ENCODE data around the gene SUN5.
"Not testable (repeated sequence)": the region's sequence is repeated elsewhere in the genome, so short reads cannot be mapped to it uniquely, and the experiment has no call there.

SUN5 gene

GRCh38 chr20:33004141-33004751 lies at the start of gene SUN5:
SUN5 (minus strand) TSS chr20:33004433; CDS start chr20:33004340, 93 bp downstream.
- DNase-seq, result no peak

DNA sequence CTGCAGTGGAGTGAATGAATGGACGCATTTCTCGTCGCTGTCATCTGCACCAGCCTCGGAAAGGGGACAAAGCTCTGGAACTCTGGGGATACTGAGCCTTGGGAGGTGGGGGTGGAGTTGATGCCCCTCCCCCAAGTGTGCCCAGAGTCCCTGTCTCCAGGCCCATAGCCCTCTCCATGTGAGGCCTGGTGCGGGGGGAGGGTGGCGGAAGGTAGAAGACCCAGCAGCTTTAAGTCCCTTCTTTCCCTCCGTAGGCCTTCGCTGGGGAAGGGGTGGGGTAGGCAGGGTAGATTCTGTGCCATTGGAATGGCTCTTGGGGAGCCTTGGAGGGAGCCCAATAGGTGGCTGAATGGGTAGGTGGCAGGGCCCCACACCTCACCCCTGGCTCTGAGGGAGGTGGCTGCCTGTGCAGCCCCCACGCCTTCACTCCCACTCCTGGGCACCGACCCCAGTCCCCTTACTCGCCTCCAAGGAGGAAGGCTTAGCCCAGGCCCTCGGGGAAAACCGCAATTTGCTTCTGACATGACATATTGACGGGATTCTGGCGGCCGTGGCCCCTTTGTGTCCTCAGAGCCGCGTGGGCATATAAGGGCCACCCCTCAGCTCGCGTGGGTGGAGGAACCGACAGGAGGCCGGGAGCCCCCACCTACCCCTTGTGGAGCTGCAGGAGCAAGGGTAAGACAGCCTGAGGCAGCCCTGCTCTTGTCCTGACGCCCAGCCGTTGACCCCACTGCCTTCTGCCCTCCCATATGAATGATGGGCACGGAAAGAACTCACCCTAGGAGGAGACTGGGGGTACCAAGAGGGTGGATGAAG lies 49.3 kb upstream of the SUN5 start, which contains the start of gene BPIFB3:
Gene BPIFB3, plus strand, starts transcription at position 613 of the 816 bp plus-strand sequence. CDS start 1,533 bp downstream, outside the sequence.
- no peak for DNase-seq

- no peak for DNase-seq
Measured at GRCh38 chr20:33051333-33051732, 47.1 kb upstream of the SUN5 start.

DNA sequence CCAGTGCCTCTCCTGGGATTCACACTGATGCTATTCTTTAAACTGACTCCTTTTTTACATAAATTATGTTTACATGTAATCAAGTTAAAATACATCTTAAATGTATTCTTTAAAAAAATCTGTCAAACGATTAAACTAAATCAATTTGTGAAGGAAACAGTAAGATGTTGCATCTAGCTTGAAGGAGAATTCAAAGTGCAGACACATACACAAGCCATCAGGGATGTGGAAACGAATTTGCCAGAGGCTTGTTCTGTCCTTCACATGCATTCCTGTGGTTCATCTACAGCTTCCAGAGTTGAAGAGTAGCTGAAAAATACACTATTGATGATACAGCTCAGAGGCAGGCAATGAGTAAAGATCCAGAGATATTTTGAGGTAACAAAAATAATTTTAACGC lies 42.2 kb upstream of the SUN5 start:
- DNase-seq, result no peak

GRCh38 chr20:33045129-33045721 lies 41.0 kb upstream of the SUN5 start:
- not testable (repeated sequence) for DNase-seq

GRCh38 chr20:33043731-33044181 lies 39.5 kb upstream of the SUN5 start:
- no peak for DNase-seq

DNA sequence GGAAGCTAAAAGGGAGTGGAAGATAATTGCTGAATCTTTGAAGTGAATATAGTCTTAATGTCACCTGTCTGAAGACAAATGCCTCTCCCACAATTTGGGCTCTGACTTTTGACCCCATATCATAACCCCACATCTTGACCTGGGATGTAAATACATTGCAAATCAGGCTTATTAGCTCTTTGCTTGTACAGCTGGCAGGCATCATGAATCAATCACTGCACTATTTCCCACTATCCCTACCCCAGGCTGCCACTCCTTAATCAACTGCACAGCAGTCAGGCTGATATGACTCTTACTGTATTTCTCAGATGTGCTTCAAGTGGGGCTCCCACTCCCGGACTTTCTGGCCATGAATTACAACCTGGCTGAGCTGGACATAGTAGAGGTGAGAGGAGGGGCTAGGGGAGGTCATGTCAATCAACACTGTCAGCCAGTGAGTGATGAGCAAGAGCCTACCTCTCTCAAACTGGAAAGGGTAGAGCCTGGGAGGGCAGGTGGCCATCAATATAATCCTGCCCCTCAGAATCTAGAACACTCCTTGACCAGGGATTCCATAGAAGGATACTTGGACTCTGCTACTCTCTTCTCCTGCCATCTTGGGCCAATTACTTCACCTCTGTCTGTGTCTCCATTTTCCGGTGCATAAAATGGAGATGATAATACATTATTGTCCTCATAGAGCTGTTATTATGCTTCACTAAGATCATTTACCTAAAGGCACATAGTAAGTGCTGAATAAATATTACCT lies 38.9 kb upstream of the SUN5 start:
- no peak for DNase-seq

GRCh38 chr20:33042430-33042829 lies 38.2 kb upstream of the SUN5 start:
- no peak for DNase-seq

- no peak for DNase-seq
Measured at GRCh38 chr20:33038243-33038642, 34.0 kb upstream of the SUN5 start.

GRCh38 chr20:33037456-33037855 lies 33.2 kb upstream of the SUN5 start:
- DNase-seq, result no peak

GRCh38 chr20:33034901-33035492 lies 30.8 kb upstream of the SUN5 start:
- DNase-seq, result no peak

GRCh38 chr20:33034115-33034514 lies 29.9 kb upstream of the SUN5 start:
- DNase-seq, result no peak

DNA sequence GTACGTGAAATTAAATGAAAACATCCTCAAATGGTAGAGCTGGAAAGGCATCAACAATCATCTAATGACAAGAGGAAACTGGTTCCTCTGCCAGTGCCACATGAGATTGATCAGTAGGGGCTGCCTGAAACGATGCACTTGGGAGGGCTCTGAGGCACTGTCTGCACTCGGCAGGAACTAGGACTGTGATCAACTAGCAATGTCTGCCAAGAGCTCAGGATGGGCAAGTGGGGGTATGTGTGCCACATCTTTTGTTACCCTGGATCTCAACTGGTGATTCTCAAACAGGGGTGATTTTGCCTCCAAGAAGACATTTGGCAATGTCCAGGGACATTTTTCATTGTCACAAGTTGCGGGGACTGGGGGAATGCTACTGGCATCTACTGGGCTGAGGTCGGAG lies 29.1 kb upstream of the SUN5 start:
- no peak for DNase-seq

- no peak for DNase-seq
Measured at GRCh38 chr20:33032555-33032954, 28.3 kb upstream of the SUN5 start.

GRCh38 chr20:33031531-33031930 lies 27.3 kb upstream of the SUN5 start, which contains the start of gene BPIFB6:
BPIFB6 (plus strand) TSS chr20:33031648; CDS start chr20:33031648, 0 bp downstream.
- no peak for DNase-seq

DNA sequence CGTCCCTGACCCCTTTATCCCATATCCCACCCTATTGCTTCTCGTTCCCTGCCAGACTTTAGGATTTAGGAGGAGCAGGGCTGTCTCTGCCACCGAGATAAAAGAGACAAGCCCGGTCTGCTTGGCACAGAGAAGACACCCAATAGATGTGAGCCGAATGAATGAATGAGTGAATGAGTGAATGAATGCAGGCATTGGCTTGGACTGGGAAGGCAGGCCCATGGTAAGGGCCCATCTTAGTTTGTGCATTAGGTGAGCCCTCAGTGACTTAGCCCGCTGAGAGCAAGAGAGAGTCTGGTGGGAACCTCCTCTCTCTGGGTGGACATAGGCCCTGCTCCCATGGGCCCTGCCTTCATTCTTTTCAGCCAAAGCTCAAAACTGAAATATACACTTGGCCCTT lies 26.3 kb upstream of the SUN5 start:
- no peak for DNase-seq

- DNase-seq, result no peak
Measured at GRCh38 chr20:33030076-33030475, 25.8 kb upstream of the SUN5 start.

GRCh38 chr20:33028875-33029274 lies 24.6 kb upstream of the SUN5 start:
- DNase-seq, result no peak

GRCh38 chr20:33027769-33028751 lies 23.8 kb upstream of the SUN5 start:
- no peak for DNase-seq

DNA sequence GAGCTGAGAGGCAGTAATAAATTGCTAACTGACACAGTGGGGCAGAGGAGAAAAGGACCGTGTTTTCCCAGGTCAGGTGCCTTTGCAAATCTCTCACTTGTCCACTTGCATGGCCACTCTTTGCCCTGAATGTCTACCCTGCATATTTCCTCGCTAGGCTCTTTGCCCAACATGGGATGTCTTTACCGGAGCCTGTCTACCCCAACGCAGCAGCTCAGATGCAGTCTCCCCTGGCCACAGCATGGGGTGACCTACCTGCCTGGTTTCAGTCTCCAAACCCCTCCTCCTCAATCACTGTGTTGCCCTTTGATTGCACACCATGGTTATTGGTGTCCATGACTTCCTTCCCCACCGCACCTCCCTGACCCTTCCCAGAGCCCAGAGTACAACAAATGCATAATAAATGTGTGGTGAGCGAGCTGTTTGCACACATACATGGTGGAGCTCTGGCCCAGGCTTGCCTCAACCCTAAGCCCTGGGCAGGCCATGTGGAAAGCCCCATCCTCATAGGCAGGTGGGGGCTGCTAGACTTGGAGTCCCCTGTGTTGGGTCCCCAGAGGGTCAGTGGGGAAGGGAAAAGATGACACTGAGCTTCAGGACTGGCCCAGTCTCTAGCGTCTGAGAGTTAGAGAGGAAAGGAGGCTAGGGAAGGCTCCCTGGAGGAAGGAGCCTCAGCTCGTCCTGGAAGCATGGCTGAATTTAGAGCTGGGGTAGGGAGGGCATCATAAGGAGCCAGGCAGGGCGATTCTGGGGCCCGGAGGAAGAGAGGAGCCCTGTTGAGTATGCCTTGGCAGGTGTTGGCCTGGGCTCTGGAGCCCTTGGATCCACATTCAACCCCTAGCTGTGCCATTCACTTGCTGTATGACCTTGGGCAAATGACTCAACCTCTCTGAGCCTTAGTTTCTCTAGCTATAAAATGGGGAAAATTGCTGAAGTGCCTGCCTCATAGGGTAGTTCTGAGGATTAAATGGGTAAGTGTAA lies 22.8 kb upstream of the SUN5 start:
- no peak for DNase-seq
